Right atrium auricular region (tissue), 2 donors: Measurements from ENCODE around the gene B3GNT8. TPM values are rescaled to one million over a fixed set of nuclear protein-coding genes. Genes with fewer than 3 reads are reported as not detected.
"Not testable (repeated sequence)": the region's sequence is repeated elsewhere in the genome, so short reads cannot be mapped to it uniquely, and the experiment has no call there.

Experiments
- DNase-seq: peaks from one replicate; pipeline ENCODE4 v3.0.0-alpha.2; 2019; ENCODE audit warnings: low spot score
- H3K27ac ChIP-seq, 2 donors: fragments of 200-600 bp; sonication (generic); 1 replicate in 1 of 2; 2 replicates in 1 of 2; pipeline ENCODE4 v1.5.1; 2016 to 2019
- H3K27me3 ChIP-seq, 2 donors: fragments of 200-600 bp; sonication (generic); one replicate each; pipeline versions ENCODE4 v1.5.1 to v1.6.0; 2017 to 2019
- H3K36me3 ChIP-seq: fragments of 200-600 bp; sonication (generic); one replicate; pipeline ENCODE4 v1.5.1; 2016
- H3K4me1 ChIP-seq, 2 donors: fragments of 200-600 bp; sonication (generic); one replicate each; pipeline versions ENCODE4 v1.5.1 to v1.6.0; 2017 to 2019
- H3K4me3 ChIP-seq, 2 donors: fragments of 200-600 bp; sonication (generic); 1 replicate in 1 of 2; 2 replicates in 1 of 2; pipeline ENCODE4 v1.5.1; 2017 to 2019; ENCODE audit warnings: mild to moderate bottlenecking in 1 of 2, moderate library complexity in 1 of 2
- H3K9me3 ChIP-seq, 2 donors: fragments of 200-600 bp; sonication (generic); one replicate each; pipeline ENCODE4 v1.5.1; 2019
- CTCF ChIP-seq, 2 donors: fragments of 200-600 bp; sonication (generic); IDR thresholded peaks; one replicate each; pipeline ENCODE4 v1.5.1; 2019; ENCODE audit warnings: antibody characterized with exemption in 2 of 2
- total RNA-seq, 2 donors: library from RNA; depleted of rRNA; stranded (reverse); fragments of >200 nt; gene quantifications; one replicate each; pipeline ENCODE4 v1.1.0, GENCODE V29; 2016

Gene B3GNT8
- total RNA-seq, 2 donors from 2014 or later: 1.9 to 4.5 TPM

- peaks cover 27% of the 10 kb centered on the region for H3K36me3 ChIP-seq
- no peak overlapping the region for H3K4me3 ChIP-seq
These were observed 35.6 kb downstream of the B3GNT8 start for GRCh38 chr19:41391618-41392017.

GRCh38 chr19:41386442-41386841, 40.7 kb downstream of the B3GNT8 start:
- DNase-seq: no peak
- Histone ChIP-seq H3K27me3 (no peaks in the 10 kb centered on the region), H3K36me3 (peaks cover 23% of the 10 kb centered on the region), H3K27ac (no peak overlapping the region), H3K4me1 (no peaks in the 10 kb centered on the region), H3K4me3 (no peak overlapping the region), H3K9me3 (no peaks in the 10 kb centered on the region)
- TF ChIP-seq CTCF (IDR thresholded peaks at IDR 0.05): no peak

More at GRCh38 chr19:41391618-41392017, 35.6 kb downstream of the B3GNT8 start:
- H3K27ac ChIP-seq: no peak overlapping the region
- no peak for DNase-seq
- no peaks in the 10 kb centered on the region for H3K9me3 ChIP-seq
- peaks cover 0 to 3% of the 10 kb centered on the region in 2 donors for H3K4me1 ChIP-seq
- no peak for TF ChIP-seq CTCF (IDR thresholded peaks at IDR 0.05)
- H3K27me3 ChIP-seq: no peaks in the 10 kb centered on the region

- Histone ChIP-seq H3K4me3 (no peak overlapping the region), H3K27ac (no peak overlapping the region), H3K27me3 (no peaks in the 10 kb centered on the region), H3K4me1 (no peaks in the 10 kb centered on the region), H3K36me3 (peaks cover 2% of the 10 kb centered on the region), H3K9me3 (no peaks in the 10 kb centered on the region)
- TF ChIP-seq CTCF (IDR thresholded peaks at IDR 0.05): no peak
- DNase-seq: no peak
These were observed 42.8 kb downstream of the B3GNT8 start for GRCh38 chr19:41384351-41384750.

GRCh38 chr19:41381536-41381935, 45.6 kb downstream of the B3GNT8 start:
- H3K27me3 ChIP-seq: not testable (repeated sequence)

GRCh38 chr19:41377977-41378709, 49.0 kb downstream of the B3GNT8 start:
- Histone ChIP-seq H3K27me3 (no peaks in the 10 kb centered on the region), H3K27ac (no peak overlapping the region), H3K9me3 (no peaks in the 10 kb centered on the region), H3K4me3 (no peak overlapping the region), H3K36me3 (no peaks in the 10 kb centered on the region), H3K4me1 (peaks cover 0 to 29% of the 10 kb centered on the region in 2 donors)
- no peak for TF ChIP-seq CTCF (IDR thresholded peaks at IDR 0.05)
- no peak for DNase-seq

More at GRCh38 chr19:41381536-41381935, 45.6 kb downstream of the B3GNT8 start:
- H3K4me3 ChIP-seq, H3K27ac ChIP-seq, H3K9me3 ChIP-seq, H3K36me3 ChIP-seq, H3K4me1 ChIP-seq, DNase-seq: not testable (repeated sequence)

- Histone ChIP-seq H3K4me3 (peak overlapping the region; percentile 60 to 67), H3K4me1 (peaks cover 0 to 29% of the 10 kb centered on the region in 2 donors), H3K27ac (peak overlapping the region; percentile 68 to 82), H3K9me3 (no peaks in the 10 kb centered on the region), H3K27me3 (no peaks in the 10 kb centered on the region), H3K36me3 (no peaks in the 10 kb centered on the region)
- no peak for DNase-seq
- TF ChIP-seq CTCF (IDR thresholded peaks at IDR 0.05): no peak
These were observed 50.2 kb downstream of the B3GNT8 start for GRCh38 chr19:41376998-41377365.
